GM10266 (cell line): ENCODE measurements around the gene GALNT2.

Experiments
- DNase-seq: peaks from one replicate; pipeline ENCODE4 v3.0.0; 2012; ENCODE audit errors: extremely low spot score
- TF ChIP-seq, protein P1 (sequence below): IDR thresholded peaks from 2 replicates; pipeline ENCODE4 v1.5.1; 2012; ENCODE audit warnings: mild to moderate bottlenecking, low read depth; ENCODE audit not compliant: control insufficient read depth, insufficient read depth; ENCODE audit errors: missing control alignments

The GALNT2 gene

DNA sequence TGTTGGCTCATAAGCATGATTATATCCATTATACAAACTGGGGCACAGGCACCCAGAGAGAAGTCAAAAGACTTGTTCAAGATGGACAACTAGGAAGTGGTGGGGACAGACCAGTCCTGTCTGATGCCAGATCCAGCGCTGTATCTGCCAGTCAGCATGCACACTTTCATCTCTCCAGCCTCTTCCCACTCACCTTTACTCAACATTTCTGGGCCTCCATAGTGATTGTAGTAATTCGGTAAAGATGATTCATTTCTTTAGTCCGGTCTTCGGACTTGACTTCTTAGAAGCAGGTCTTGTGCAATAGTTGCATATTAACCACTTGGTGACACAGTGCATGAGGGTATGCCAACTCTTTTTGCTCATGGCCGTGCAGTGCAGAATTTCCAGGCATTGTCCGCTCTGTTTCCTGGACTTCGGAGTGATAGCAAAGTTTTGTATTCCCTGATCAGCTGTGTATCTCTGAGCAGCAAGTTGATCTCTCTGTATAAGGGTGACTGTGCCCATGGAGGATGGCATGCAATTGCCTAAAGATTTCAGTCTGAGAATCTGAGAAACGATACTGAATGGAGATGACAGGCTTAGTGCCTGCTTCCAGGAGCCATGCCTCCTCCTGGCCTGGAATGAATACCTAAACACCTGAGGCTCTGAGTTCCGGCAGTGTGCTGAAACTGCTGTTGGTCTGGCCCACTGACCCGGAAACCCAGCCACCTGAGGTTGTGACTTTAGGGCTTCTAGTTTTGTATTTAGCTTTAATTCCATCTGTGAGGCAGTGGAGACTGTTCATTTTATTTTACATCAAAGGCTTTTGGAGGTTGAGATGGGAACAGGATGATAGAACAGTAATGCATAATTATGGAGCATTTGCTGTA is 39.0 kb downstream of the GALNT2 start:
- DNase-seq, result no peak
- TF ChIP-seq, protein P1, sequence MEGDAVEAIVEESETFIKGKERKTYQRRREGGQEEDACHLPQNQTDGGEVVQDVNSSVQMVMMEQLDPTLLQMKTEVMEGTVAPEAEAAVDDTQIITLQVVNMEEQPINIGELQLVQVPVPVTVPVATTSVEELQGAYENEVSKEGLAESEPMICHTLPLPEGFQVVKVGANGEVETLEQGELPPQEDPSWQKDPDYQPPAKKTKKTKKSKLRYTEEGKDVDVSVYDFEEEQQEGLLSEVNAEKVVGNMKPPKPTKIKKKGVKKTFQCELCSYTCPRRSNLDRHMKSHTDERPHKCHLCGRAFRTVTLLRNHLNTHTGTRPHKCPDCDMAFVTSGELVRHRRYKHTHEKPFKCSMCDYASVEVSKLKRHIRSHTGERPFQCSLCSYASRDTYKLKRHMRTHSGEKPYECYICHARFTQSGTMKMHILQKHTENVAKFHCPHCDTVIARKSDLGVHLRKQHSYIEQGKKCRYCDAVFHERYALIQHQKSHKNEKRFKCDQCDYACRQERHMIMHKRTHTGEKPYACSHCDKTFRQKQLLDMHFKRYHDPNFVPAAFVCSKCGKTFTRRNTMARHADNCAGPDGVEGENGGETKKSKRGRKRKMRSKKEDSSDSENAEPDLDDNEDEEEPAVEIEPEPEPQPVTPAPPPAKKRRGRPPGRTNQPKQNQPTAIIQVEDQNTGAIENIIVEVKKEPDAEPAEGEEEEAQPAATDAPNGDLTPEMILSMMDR, result no peak

- no peak for DNase-seq
- TF ChIP-seq, protein P1, result no peak
These were observed 40.9 kb downstream of the GALNT2 start for GRCh38 chr1:230107941-230108340.

- DNase-seq, result no peak
- TF ChIP-seq, protein P1, result no peak
These were observed 41.5 kb downstream of the GALNT2 start for GRCh38 chr1:230108580-230108979.

DNA sequence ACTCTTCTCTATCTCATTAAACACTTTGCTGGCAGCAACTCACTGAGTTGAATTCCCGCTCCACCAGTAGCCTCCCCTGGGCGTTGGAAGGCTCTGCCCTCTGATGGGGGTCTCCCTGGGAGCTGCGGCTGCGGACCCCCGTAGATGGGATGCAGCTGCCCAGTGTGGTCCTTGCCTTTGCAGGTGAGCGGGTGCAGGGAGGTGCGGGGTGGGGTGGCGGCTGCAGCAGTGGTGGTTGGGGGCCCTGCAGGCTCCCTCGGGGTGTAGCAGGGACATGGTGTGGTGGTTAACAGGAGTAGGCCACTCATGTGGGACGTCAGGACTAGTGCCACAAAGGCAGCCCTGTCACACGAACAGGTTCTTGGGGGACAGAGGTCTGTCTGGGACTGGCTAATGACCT is 42.0 kb downstream of the GALNT2 start:
- no peak for DNase-seq
- TF ChIP-seq, protein P1, result no peak

GRCh38 chr1:230109895-230110667 is 43.0 kb downstream of the GALNT2 start:
- TF ChIP-seq, protein P1, result peak; percentile 58
- DNase-seq, result peak; percentile 81

DNA sequence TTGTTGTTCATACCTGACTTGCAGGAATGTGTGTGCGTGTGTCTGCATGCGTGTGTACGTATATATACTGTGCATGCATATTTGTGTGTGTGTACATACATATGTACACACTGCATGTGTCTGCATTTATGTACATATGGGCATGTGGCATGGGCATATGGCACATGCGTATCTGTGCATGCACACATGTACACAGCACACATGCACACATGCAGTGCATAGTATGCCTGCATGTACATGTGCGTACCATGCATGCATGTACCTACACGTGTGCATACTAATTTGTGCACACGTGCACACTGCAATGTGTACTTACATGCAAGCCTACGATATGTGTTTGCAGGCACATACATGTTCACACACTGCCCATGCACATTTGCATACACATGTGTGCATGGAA is 43.9 kb downstream of the GALNT2 start:
- TF ChIP-seq, protein P1, result no peak
- no peak for DNase-seq

DNA sequence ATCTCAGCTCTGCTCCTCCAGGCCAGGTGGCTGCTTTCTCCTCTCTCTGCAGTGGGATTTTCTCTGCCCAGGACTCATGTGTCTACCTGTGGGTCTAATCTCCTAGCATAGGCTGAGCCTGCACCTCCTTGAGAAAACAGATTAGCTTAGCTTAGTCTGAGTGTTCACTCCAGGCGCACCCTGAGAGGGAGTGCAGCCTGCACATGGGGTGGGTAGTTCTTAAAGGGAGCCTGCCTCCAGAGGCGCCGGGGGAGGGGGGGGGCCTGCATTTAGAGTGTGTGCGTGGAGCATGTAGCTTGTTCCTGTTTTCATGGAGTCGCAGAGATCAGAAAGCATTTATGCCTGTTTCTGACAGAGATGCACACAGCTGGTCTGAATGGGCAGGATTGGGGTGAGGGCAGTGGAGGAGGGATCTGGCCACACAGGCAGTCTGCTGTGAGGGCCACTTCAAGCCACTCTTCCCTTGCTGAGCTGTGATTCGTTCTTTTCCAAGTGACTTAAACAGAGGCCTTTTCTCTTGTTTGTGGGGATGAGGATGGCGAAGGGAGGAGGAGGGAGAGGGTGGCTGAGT is 45.2 kb downstream of the GALNT2 start:
- TF ChIP-seq, protein P1, result no peak
- DNase-seq, result no peak
